DND-41 (cell line): Measurements from ENCODE around the gene BICDL1.

Source experiments
- EZH2 ChIP-seq: IDR thresholded peaks from 3 replicates; pipeline ENCODE4 v1.6.1; 2012; ENCODE audit warnings: borderline replicate concordance, low read depth, mild to moderate bottlenecking, moderate library complexity, low read length, inconsistent platforms; ENCODE audit not compliant: severe bottlenecking
- TF ChIP-seq, protein P1 (sequence below): IDR thresholded peaks from 2 replicates; pipeline ENCODE4 v1.5.1; 2012; ENCODE audit warnings: borderline replicate concordance, low read length, moderate library complexity, mild to moderate bottlenecking; ENCODE audit not compliant: poor library complexity, severe bottlenecking; ENCODE audit errors: extremely low read depth

DNA sequence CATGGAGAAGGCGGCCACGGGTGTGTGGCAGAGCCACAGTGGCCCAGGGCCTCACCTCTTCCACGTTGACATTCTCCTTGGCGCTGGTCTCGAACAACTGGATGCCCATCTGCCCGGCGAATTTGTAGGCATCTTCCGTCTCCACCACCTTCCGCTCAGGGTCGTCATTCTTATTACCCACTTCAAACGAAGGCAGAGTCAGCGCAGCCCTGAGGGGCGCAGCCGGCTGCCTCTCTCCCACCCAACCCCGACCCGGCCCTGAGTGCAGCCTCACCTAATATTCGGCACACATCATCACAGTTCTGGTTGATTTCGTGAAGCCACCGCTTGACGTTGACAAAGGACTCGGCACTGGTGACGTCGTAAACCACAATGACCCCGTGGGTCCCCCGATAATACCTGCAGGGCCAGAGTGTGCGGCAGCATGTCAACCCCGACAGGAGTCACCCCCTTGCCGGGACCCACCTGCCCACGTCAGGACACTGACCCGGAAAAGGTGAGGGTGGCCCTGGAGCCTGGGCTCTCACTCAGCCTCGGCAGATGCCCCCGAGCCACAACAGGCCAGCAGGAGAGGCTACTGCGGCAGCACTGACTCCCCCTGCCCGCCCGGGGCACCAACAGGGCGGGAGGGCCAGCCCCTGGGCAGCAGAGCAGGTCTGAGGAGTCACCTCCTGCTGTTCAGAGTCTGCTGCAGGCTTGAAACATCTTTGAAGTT lies 109.9 kb downstream of the BICDL1 start:
- TF ChIP-seq, protein P1, sequence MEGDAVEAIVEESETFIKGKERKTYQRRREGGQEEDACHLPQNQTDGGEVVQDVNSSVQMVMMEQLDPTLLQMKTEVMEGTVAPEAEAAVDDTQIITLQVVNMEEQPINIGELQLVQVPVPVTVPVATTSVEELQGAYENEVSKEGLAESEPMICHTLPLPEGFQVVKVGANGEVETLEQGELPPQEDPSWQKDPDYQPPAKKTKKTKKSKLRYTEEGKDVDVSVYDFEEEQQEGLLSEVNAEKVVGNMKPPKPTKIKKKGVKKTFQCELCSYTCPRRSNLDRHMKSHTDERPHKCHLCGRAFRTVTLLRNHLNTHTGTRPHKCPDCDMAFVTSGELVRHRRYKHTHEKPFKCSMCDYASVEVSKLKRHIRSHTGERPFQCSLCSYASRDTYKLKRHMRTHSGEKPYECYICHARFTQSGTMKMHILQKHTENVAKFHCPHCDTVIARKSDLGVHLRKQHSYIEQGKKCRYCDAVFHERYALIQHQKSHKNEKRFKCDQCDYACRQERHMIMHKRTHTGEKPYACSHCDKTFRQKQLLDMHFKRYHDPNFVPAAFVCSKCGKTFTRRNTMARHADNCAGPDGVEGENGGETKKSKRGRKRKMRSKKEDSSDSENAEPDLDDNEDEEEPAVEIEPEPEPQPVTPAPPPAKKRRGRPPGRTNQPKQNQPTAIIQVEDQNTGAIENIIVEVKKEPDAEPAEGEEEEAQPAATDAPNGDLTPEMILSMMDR, result no peak
- no peak for TF ChIP-seq EZH2
